OCI-LY3 (cell line): Measurements from ENCODE around the gene ADD1.

Experiments
- CTCF ChIP-seq: fragments of 200-600, 300-600 bp; sonication (generic); IDR thresholded peaks from 2 replicates; pipeline ENCODE4 v1.5.1; 2014; ENCODE audit warnings: antibody characterized with exemption, low read length, low read depth
- EZH2phosphoT487 ChIP-seq: fragments of 200-600 bp; shearing (Covaris generic); IDR thresholded peaks from 2 replicates; pipeline ENCODE4 v1.6.1; 2018; ENCODE audit warnings: antibody characterized with exemption, mixed run types, low read depth

- TF ChIP-seq CTCF (no peak), EZH2phosphoT487 (no peak)
Measured at GRCh38 chr4:2817701-2818350, 25.8 kb upstream of the ADD1 start.
